ENCODE data around the gene H6PD. TPM values are rescaled to one million over a fixed set of nuclear protein-coding genes. Genes with fewer than 3 reads are reported as not detected.

Gene H6PD
- polyA plus RNA-seq, 1 donor = 34.6 TPM

DNA sequence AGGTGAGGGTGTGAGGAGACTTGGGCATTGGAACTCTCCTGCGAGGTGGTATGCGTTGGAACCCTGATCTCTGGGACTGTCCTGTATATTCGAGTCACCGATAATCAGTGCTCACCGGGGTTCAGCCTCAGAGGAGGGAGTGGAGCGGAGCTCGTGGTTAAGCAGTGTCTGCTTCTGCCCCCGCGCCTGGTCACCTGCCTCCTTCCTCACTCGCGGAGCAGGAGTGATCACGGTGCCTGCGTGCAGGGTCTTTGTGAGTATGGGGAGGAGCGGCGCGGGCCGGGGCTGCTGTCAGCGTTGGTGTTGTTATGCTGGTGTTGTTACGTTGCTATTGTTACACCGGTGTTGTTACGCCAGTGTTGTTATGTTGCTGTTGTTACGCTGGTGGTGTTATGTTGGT is 23.3 kb downstream of the H6PD start:
- no peak for DNase-seq

DNA sequence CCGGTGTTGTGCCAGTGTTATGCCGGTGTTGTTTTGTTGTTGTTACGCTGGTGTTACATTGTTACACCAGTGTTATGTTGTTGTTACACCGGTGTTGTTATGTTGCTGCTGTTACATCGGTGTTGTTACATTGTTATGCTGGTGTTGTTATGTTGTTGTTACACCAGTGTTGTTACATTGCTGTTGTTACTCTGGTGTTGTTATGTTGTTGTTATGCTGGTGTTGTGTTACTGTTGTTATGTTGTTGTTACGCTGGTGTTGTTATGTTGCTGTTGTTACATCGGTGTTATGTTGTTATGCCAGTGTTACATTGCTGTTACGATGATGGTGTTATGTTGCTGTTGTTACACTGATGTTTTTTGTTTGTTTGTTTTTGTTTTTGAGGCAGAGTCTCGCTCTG is 24.1 kb downstream of the H6PD start:
- DNase-seq = no peak

DNA sequence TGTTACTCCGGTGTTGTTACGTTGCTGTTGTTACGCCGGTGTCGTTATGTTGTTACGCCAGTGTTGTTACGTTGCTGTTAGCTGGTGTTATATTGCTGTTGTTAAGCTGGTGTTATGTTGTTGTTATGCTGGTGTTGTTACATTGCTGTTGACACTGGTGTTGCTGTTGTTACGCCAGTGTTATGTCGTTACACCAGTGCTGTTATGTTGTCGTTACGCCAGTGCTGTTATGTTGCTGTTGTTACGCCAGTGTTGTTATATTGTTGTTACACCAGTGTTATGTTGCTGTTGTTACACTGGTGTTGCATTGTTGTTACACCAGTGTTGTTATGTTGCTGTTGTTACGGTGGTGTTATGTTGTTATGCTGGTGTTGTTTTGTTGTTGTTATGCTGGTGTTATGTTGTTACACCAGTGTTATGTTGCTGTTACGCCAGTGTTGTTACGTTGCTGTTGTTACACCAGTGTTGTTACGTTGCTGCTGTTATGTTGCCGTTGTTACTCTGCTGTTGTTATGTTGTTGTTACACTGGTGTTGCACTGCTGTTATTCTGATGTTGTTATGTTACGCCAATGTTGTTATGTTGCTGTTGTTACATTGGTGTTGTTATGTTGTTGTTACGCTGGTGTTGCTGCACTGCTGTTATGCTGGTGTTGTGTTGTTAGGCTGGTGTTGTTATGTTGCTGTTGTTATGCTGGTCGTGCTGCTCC is 25.6 kb downstream of the H6PD start:
- no peak for DNase-seq

DNA sequence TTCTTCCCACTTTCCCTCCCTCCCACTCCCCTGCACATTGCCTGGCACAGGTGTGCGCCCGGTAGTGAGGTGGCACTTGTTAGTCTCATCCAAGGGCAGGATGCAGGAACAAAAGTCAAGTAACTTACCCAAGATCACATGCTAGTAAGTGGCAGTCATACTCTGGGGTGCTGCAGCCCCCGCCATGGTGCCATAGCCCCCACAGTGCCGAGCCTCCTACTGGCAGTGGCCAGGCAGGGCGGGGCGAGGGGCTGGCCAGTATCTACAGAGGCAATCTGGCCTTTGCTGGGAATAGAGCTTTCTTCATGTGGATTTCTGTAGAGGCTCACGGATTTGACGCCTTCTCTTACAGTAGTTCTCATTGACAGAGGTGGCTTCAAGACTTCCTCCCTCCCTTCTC is 26.9 kb downstream of the H6PD start:
- no peak for DNase-seq

GRCh38 chr1:9262096-9262986 is 27.8 kb downstream of the H6PD start:
- no peak for DNase-seq

DNA sequence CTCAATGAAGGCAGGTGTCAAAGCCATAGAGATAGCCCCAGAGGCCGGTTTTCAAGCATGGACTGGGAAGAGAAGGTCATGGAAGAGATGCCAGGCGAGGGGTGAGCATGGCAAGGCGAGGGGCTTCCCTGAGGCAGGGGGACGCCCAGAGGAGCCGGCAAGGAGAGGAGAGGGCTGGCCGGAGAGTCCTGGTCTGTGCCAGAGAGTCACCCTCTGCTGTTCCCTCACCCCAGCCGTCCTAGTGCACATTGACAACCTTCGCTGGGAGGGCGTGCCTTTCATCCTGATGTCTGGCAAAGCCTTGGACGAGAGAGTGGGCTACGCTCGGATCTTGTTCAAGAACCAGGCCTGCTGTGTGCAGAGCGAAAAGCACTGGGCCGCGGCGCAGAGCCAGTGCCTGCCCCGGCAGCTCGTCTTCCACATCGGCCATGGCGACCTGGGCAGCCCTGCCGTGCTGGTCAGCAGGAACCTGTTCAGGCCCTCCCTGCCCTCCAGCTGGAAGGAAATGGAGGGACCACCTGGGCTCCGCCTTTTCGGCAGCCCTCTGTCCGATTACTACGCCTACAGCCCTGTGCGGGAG is 28.8 kb downstream of the H6PD start:
- DNase-seq = no peak

DNA sequence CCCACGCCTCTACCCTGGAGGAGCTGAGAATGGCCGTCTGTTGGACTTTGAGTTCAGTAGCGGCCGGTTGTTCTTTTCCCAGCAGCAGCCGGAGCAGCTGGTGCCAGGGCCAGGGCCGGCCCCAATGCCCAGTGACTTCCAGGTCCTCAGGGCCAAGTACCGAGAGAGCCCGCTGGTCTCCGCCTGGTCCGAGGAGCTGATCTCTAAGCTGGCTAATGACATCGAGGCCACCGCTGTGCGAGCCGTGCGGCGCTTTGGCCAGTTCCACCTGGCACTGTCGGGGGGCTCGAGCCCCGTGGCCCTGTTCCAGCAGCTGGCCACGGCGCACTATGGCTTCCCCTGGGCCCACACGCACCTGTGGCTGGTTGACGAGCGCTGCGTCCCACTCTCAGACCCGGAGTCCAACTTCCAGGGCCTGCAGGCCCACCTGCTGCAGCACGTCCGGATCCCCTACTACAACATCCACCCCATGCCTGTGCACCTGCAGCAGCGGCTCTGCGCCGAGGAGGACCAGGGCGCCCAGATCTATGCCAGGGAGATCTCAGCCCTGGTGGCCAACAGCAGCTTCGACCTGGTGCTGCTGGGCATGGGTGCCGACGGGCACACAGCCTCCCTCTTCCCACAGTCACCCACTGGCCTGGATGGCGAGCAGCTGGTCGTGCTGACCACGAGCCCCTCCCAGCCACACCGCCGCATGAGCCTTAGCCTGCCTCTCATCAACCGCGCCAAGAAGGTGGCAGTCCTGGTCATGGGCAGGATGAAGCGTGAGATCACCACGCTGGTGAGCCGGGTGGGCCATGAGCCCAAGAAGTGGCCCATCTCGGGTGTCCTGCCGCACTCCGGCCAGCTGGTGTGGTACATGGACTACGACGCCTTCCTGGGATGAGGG is 29.7 kb downstream of the H6PD start:
- DNase-seq = no peak

GRCh38 chr1:9265037-9265436 is 30.5 kb downstream of the H6PD start:
- DNase-seq = no peak

DNA sequence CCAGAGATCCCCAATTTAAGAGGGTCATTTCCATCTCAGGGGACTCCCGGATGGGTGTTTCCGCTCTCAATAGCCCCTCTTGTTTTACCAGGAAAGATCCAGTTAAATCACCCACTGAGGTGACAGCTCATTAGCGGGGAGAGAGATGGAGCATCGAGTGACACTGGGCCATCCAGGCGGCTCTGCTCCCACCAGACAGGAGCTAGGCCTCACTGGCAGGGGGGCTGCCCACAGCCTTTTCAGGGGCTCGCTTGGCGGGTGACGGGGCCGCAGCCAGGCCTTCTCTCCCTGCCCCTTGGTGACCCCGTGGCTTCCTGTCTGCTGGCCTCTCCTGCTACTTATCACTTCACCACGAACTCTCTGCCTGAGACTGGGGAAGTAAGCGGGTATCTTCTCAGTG is 31.4 kb downstream of the H6PD start:
- no peak for DNase-seq

DNA sequence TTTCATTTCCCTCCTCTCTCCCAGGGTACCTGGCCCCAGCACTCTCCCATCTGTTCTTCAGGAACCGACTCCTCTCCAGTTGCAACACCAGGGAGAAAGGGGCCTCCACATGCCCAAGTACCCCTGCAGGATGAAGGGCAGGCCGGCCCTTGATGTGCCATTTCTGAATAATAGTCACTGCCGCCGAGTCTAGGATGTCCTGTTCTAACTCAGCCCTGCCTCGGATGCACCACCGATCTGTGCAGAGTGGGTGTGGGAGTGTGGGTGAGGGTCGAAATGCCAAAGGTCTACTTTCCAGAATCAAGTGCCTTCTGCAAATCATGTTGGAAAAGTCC is 32.7 kb downstream of the H6PD start:
- DNase-seq = no peak

- no peak for DNase-seq
These were observed 33.4 kb downstream of the H6PD start for GRCh38 chr1:9267827-9268581.

DNA sequence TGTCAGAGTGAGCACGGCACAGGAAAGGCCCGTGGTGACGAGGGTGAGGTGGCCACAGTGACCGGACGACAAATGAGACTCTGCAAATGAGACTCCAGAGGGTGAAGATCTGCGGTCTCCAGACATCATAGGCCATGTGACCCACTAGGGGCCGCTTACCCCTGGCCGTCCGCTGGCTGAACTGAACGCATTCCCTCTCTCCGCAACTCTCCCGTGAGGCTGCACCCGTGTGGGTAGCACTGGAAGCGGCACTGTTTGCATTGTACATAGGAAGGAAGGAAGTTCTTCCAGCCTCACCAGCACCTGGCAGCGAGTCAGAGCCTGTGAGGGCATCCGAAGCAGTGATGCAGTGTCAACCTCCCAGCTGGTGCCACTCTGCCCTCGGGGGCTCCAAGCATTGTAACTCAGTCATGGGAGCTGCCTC is 34.5 kb downstream of the H6PD start:
- no peak for DNase-seq

DNA sequence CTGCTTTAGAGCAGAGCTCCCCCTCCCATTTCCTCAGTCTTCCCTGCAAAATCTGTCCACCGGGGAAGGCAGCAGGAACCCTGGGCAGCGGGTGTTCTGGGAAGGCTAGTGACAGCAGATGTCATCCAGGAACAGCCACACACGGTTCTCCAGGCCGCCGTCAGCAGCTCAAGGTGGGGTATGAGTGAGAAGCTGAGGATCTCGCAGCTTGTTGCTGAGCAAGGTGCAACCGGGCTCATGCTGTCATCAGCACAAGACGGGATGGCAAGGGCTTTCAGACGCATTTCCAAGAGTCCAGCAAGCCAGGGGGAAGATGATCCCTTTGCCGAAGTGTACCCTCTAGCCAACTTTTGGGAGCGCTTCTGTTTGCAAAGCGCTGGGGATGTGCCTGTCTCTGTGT is 35.1 kb downstream of the H6PD start:
- DNase-seq = no peak

GRCh38 chr1:9270290-9270883 is 35.8 kb downstream of the H6PD start:
- no peak for DNase-seq

DNA sequence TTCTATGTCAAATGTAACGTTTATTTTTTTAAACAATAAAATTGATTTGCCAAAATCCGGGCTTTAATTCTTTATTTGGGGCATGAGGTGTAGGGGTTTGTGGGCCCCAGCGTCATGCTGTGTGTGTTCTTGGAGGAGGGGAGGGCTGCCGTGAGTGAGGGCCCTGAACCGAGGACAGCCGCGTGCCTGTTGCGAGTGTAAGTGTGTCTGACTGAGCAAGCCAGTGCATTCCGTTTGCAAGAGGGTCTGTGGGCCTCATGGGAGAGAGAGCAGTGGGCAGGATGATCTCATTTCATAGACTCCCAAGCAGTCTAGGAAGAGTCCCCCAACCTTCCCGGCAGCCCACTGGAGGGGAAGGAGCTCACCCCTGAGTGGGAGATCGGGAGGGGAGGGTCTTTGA is 36.7 kb downstream of the H6PD start:
- no peak for DNase-seq

- DNase-seq = no peak
These were observed 37.5 kb downstream of the H6PD start for GRCh38 chr1:9271861-9272595.

- no peak for DNase-seq
These were observed 38.6 kb downstream of the H6PD start for GRCh38 chr1:9273177-9273576.

DNA sequence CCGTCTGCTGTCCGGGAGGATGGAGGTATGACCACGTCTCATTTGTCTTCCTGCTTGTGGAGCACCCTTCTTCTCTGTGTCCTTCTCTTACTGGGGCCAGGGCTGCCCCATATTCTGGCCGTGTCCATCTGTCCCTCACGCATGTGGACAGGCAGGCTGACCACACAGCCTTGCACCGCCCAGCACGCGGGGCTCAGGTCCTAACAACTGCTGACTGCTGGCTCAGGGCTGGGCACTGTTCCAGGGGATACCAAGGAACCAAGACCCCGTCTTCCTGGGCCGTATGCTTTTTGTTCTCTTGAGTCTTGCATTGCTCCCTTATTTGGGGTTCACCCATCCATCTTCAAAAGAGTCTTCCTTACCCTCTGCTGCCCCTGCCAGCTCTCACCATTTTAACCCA is 40.6 kb downstream of the H6PD start:
- no peak for DNase-seq

GRCh38 chr1:9275567-9276034 is 41.0 kb downstream of the H6PD start:
- DNase-seq = no peak

DNA sequence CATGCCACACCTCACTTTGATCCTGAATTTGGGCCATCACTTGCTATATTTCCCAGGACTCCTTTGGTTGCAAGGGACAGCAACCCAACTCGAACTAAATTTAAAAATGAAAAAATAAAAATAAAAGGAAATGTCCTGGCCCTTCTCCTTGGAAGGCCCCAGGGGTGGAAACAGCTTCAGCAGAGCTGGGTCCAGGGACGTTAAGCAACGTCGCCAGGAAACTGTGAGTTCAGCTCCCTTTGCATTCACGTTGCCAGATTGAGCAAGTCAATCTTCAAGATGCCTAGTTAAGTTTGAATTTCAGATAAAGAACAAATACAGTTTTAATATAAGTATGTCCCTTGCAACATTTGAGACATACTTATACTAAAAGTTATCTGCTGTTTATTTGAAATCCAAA is 43.5 kb downstream of the H6PD start:
- no peak for DNase-seq
